KMS-11 (cell line): ENCODE results near the gene CYB5A.

Source experiments
- H2AFZ ChIP-seq: fragments of 200-600 bp; sonication (generic); 2 replicates; pipeline ENCODE4 v1.6.1; 2016; ENCODE audit warnings: antibody characterized with exemption, mixed run types, low read depth
- H3K27ac ChIP-seq: fragments of 200-600 bp; sonication (generic); 2 replicates; pipeline ENCODE4 v1.6.1; 2016; ENCODE audit warnings: mild to moderate bottlenecking, mixed run types
- H3K27me3 ChIP-seq: fragments of 200-600 bp; sonication (generic); 2 replicates; pipeline ENCODE4 v1.6.1; 2017; ENCODE audit warnings: mild to moderate bottlenecking, low read depth, mixed run types, moderate library complexity; ENCODE audit not compliant: insufficient read depth
- H3K36me3 ChIP-seq: fragments of 200-600 bp; sonication (generic); 2 replicates; pipeline ENCODE4 v1.6.1; 2017; ENCODE audit warnings: mild to moderate bottlenecking, mixed run types; ENCODE audit not compliant: insufficient read depth
- H3K4me1 ChIP-seq: fragments of 200-600 bp; sonication (generic); 2 replicates; pipeline ENCODE4 v1.6.1; 2016; ENCODE audit warnings: mild to moderate bottlenecking, low read depth, mixed run types; ENCODE audit not compliant: poor library complexity, severe bottlenecking
- H3K4me2 ChIP-seq: fragments of 200-600 bp; sonication (generic); 2 replicates; pipeline ENCODE4 v1.7.0; 2016; ENCODE audit warnings: mild to moderate bottlenecking, mixed run types
- H3K4me3 ChIP-seq: fragments of 200-600 bp; sonication (generic); IDR thresholded peaks from 2 replicates; pipeline ENCODE4 v1.6.1; 2017; ENCODE audit warnings: low read depth, low read length, mixed read lengths; ENCODE audit not compliant: insufficient read depth
- H3K79me2 ChIP-seq: fragments of 200-600 bp; sonication (generic); 2 replicates; pipeline ENCODE4 v1.6.1; 2016; ENCODE audit warnings: low read depth, mixed run types; ENCODE audit not compliant: insufficient read depth
- H3K9ac ChIP-seq: fragments of 200-600 bp; sonication (generic); 2 replicates; pipeline ENCODE4 v1.6.1; 2016; ENCODE audit warnings: mild to moderate bottlenecking, mixed run types
- H4K20me1 ChIP-seq: fragments of 200-600 bp; sonication (generic); 2 replicates; pipeline ENCODE4 v1.6.1; 2016; ENCODE audit warnings: mild to moderate bottlenecking, mixed run types; ENCODE audit not compliant: insufficient read depth
- TF ChIP-seq, protein P1 (sequence below): fragments of 200-600 bp; sonication (generic); conservative IDR thresholded peaks from 2 replicates; pipeline ENCODE4 v1.6.1; 2017; ENCODE audit warnings: low read depth, mild to moderate bottlenecking, antibody characterized with exemption, low read length, moderate library complexity, mixed read lengths

The CYB5A gene

GRCh38 chr18:74264303-74265020 is 27.3 kb downstream of the CYB5A start:
- Histone ChIP-seq H3K27ac (no peak overlapping the region), H3K4me2 (no peak overlapping the region)

GRCh38 chr18:74261053-74261713 is 30.6 kb downstream of the CYB5A start:
- Histone ChIP-seq H3K27me3 (no peaks in the 10 kb centered on the region), H3K4me2 (no peak overlapping the region), H4K20me1 (no peaks in the 10 kb centered on the region), H3K9ac (no peak overlapping the region), H3K27ac (no peak overlapping the region), H3K4me3 (no peak overlapping the region), H3K4me1 (no peaks in the 10 kb centered on the region), H2AFZ (no peak overlapping the region), H3K79me2 (no peaks in the 10 kb centered on the region), H3K36me3 (no peaks in the 10 kb centered on the region)
- TF ChIP-seq, protein P1, sequence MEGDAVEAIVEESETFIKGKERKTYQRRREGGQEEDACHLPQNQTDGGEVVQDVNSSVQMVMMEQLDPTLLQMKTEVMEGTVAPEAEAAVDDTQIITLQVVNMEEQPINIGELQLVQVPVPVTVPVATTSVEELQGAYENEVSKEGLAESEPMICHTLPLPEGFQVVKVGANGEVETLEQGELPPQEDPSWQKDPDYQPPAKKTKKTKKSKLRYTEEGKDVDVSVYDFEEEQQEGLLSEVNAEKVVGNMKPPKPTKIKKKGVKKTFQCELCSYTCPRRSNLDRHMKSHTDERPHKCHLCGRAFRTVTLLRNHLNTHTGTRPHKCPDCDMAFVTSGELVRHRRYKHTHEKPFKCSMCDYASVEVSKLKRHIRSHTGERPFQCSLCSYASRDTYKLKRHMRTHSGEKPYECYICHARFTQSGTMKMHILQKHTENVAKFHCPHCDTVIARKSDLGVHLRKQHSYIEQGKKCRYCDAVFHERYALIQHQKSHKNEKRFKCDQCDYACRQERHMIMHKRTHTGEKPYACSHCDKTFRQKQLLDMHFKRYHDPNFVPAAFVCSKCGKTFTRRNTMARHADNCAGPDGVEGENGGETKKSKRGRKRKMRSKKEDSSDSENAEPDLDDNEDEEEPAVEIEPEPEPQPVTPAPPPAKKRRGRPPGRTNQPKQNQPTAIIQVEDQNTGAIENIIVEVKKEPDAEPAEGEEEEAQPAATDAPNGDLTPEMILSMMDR: no peak

More at GRCh38 chr18:74264303-74265020, 27.3 kb downstream of the CYB5A start:
- no peaks in the 10 kb centered on the region for H3K79me2 ChIP-seq
- TF ChIP-seq, protein P1: no peak
- H3K27me3 ChIP-seq: no peaks in the 10 kb centered on the region
- H3K9ac ChIP-seq: no peak overlapping the region
- H3K4me1 ChIP-seq: no peaks in the 10 kb centered on the region
- no peak overlapping the region for H3K4me3 ChIP-seq
- no peaks in the 10 kb centered on the region for H4K20me1 ChIP-seq
- H3K36me3 ChIP-seq: no peaks in the 10 kb centered on the region
- no peak overlapping the region for H2AFZ ChIP-seq

- Histone ChIP-seq H3K4me1 (no peaks in the 10 kb centered on the region), H4K20me1 (no peaks in the 10 kb centered on the region), H2AFZ (no peak overlapping the region), H3K79me2 (no peaks in the 10 kb centered on the region), H3K4me2 (no peak overlapping the region), H3K27me3 (no peaks in the 10 kb centered on the region), H3K36me3 (no peaks in the 10 kb centered on the region), H3K27ac (no peak overlapping the region), H3K4me3 (no peak overlapping the region), H3K9ac (no peak overlapping the region)
- TF ChIP-seq, protein P1: no peak
These were observed 32.4 kb downstream of the CYB5A start for GRCh38 chr18:74259347-74259746.

- H3K27ac ChIP-seq: no peak overlapping the region
- no peak overlapping the region for H2AFZ ChIP-seq
- H4K20me1 ChIP-seq: no peaks in the 10 kb centered on the region
- no peak overlapping the region for H3K4me3 ChIP-seq
- H3K27me3 ChIP-seq: no peaks in the 10 kb centered on the region
- no peaks in the 10 kb centered on the region for H3K36me3 ChIP-seq
- TF ChIP-seq, protein P1: no peak
- no peak overlapping the region for H3K4me2 ChIP-seq
- H3K79me2 ChIP-seq: no peaks in the 10 kb centered on the region
- no peak overlapping the region for H3K9ac ChIP-seq
- peaks cover 2% of the 10 kb centered on the region for H3K4me1 ChIP-seq
These were observed 34.7 kb downstream of the CYB5A start for GRCh38 chr18:74257083-74257482.
